Parietal lobe (tissue), 2 donors: ENCODE data around the gene DCAF7. TPM values are rescaled to one million over a fixed set of nuclear protein-coding genes. Genes with fewer than 3 reads are reported as not detected.

Source experiments
- small RNA-seq: library from RNA; depleted of rRNA; stranded (forward); fragments of <200 nt; gene quantifications from one replicate; pipeline ENCODE3, GENCODE V24; 2014; ENCODE audit warnings: low replicate concordance
- total RNA-seq: library from RNA; depleted of rRNA; stranded (reverse); fragments of >200 nt; gene quantifications from one replicate; pipeline ENCODE4 v1.2.3, GENCODE V29; 2014

Gene DCAF7
- total RNA-seq: 47.3 TPM

GRCh38 chr17:63549946-63550816, at the start of gene DCAF7:
Gene DCAF7 (plus strand): TSS chr17:63550477. CDS start chr17:63550678, 201 bp downstream.

GRCh38 chr17:63523253-63523855, 26.9 kb upstream of the DCAF7 start, which contains the start of gene KCNH6:
Gene KCNH6 (plus strand): TSS chr17:63523358. CDS start chr17:63523414, 56 bp downstream.

GRCh38 chr17:63600569-63601438, 50.5 kb downstream of the DCAF7 start, which contains the start of gene TACO1:
Gene TACO1 (plus strand): TSS chr17:63600895. CDS start chr17:63601084, 189 bp downstream.

GRCh38 chr17:63621684-63622573, 71.7 kb downstream of the DCAF7 start, which contains the start of gene MAP3K3:
Gene MAP3K3 (plus strand): TSS chr17:63622417. CDS start chr17:63622760, 343 bp downstream.

Small RNA genes within 50 kb of the gene (small RNA-seq; reads per million reads assigned to genes)
- not detected for gene RNU6-288P

Other genes with a start within 250 kb of the DCAF7 start
- gene CYB561, start 104.2 kb upstream of the DCAF7 start, total RNA-seq: 20.0 TPM
- 7.5 TPM for gene ACE, start 73.4 kb upstream of the DCAF7 start, total RNA-seq
- not detected for gene KCNH6, start 27.1 kb upstream of the DCAF7 start, total RNA-seq
- gene TACO1, start 50.4 kb downstream of the DCAF7 start, total RNA-seq: 7.2 TPM
- gene MAP3K3, start 71.9 kb downstream of the DCAF7 start, total RNA-seq: 45.4 TPM
- 31.6 TPM for gene LIMD2, start 149.6 kb downstream of the DCAF7 start, total RNA-seq
- 64.8 TPM for gene STRADA, start 191.3 kb downstream of the DCAF7 start, total RNA-seq
- gene CCDC47, start 223.1 kb downstream of the DCAF7 start, total RNA-seq: 47.0 TPM
- gene DDX42, start 223.7 kb downstream of the DCAF7 start, total RNA-seq: 155 TPM